Measurements from ENCODE around the gene PPP6C.

GRCh38 chr9:125141751-125142150, 47.9 kb downstream of the PPP6C start:
- TF ChIP-seq CTCF (IDR thresholded peaks at IDR 0.05; ENCODE audit: low read depth, low read length) (no peak), EZH2phosphoT487 (IDR thresholded peaks at IDR 0.05; ENCODE audit: low read depth) (no peak)
